DMS 273 (cell line): ENCODE measurements around the gene PRELID1.

Source experiments
- DNase-seq: peaks from one replicate; lab custom pipeline; 2025; ENCODE audit not compliant: unreplicated experiment; lab: John Stamatoyannopoulos, UW

Gene PRELID1

GRCh38 chr5:177355868-177356168 is 52.2 kb downstream of the PRELID1 start:
- DNase-seq, result no peak
